Erythroblast (primary cell): ENCODE data around the gene PLA2G3.

ENCODE experiments used
- GATA1 ChIP-seq: IDR thresholded peaks from 2 replicates; pipeline ENCODE4 v1.6.1; 2011; ENCODE audit warnings: low read depth, mild to moderate bottlenecking, control low read depth, low read length, moderate library complexity
- POLR2A ChIP-seq: IDR thresholded peaks from 2 replicates; pipeline ENCODE4 v1.6.1; 2011; ENCODE audit warnings: mild to moderate bottlenecking, low read length

- TF ChIP-seq POLR2A (no peak), GATA1 (no peak)
Measured at GRCh38 chr22:31148488-31148887, 8.2 kb upstream of the PLA2G3 start.
